ENCODE data around the gene ACAT2.

Gene ACAT2

DNA sequence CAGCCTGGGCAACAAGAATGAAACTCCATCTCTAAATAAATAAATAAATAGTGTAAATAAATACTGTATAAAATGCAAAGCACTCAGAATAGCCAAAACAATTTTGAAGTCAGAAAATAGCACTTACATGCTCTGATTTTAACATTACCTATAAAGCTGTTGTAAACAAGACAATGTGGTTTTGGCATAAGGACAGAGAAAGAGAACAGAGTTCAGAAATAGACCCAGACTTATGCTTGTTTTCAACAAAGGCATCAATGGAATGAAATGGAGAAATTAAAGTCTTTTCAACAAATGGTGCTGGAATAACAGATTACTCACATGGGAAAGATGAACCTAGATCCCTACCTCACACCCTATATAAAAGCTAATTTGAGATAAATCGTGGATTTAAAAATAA is 10.4 kb downstream of the ACAT2 start:
- TF ChIP-seq, protein P1, sequence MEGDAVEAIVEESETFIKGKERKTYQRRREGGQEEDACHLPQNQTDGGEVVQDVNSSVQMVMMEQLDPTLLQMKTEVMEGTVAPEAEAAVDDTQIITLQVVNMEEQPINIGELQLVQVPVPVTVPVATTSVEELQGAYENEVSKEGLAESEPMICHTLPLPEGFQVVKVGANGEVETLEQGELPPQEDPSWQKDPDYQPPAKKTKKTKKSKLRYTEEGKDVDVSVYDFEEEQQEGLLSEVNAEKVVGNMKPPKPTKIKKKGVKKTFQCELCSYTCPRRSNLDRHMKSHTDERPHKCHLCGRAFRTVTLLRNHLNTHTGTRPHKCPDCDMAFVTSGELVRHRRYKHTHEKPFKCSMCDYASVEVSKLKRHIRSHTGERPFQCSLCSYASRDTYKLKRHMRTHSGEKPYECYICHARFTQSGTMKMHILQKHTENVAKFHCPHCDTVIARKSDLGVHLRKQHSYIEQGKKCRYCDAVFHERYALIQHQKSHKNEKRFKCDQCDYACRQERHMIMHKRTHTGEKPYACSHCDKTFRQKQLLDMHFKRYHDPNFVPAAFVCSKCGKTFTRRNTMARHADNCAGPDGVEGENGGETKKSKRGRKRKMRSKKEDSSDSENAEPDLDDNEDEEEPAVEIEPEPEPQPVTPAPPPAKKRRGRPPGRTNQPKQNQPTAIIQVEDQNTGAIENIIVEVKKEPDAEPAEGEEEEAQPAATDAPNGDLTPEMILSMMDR (IDR thresholded peaks at IDR 0.05): no peak

- TF ChIP-seq, protein P1 (IDR thresholded peaks at IDR 0.05): no peak
Measured at GRCh38 chr6:159777240-159777904, 15.5 kb downstream of the ACAT2 start.

DNA sequence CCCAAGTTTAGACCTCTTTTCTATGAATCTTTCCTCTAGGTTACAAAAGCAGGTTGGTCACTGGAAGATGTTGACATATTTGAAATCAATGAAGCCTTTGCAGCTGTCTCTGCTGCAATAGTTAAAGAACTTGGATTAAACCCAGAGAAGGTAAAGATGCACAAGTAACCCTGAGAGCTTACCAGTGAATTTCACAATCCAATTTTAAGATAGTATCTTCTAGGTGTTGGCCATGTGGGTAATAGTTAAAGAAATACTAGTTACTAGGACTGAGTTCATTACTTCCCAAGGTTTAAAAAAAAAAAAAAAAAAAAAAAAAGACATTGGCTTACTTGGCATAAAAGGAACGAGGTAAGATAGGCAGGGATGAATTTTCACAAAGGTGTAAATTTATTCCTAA is 16.3 kb downstream of the ACAT2 start:
- TF ChIP-seq, protein P1 (IDR thresholded peaks at IDR 0.05): no peak

DNA sequence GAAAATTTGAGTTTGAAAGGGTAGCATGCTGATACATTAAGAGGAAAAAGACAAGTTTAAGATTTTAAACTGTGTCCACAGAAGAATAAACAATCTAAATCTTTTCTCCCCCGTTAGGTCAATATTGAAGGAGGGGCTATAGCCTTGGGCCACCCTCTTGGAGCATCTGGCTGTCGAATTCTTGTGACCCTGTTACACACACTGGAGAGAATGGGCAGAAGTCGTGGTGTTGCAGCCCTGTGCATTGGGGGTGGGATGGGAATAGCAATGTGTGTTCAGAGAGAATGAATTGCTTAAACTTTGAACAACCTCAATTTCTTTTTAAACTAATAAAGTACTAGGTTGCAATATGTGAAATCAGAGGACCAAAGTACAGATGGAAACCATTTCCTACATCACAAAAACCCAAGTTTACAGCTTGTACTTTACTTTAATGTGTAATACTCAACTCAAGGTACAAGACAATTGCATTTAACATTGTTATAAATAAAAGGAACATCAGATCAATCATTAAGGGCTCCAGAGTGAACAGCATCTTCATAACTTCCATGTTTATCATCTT is 16.8 kb downstream of the ACAT2 start:
- TF ChIP-seq, protein P1 (IDR thresholded peaks at IDR 0.05): no peak

DNA sequence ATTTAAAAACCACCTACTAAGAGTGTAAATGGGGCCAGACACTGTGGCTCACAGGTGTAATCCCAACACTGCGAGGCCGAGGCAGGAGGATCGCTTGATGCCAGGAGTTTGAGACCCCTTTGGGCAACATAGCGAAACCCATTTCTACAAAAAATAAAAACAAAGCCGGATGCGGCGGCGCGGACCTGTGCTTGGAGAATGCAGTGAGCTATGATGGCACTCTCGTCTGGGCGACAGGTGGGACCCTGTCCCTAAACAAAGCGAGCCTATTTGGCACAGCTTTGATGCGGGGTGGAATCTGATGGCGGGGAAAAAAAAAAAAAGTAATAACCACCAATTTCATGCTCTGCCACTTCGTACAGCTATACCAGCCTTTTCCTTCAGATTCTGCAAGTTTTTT is 26.4 kb downstream of the ACAT2 start:
- TF ChIP-seq, protein P1 (IDR thresholded peaks at IDR 0.05): no peak

DNA sequence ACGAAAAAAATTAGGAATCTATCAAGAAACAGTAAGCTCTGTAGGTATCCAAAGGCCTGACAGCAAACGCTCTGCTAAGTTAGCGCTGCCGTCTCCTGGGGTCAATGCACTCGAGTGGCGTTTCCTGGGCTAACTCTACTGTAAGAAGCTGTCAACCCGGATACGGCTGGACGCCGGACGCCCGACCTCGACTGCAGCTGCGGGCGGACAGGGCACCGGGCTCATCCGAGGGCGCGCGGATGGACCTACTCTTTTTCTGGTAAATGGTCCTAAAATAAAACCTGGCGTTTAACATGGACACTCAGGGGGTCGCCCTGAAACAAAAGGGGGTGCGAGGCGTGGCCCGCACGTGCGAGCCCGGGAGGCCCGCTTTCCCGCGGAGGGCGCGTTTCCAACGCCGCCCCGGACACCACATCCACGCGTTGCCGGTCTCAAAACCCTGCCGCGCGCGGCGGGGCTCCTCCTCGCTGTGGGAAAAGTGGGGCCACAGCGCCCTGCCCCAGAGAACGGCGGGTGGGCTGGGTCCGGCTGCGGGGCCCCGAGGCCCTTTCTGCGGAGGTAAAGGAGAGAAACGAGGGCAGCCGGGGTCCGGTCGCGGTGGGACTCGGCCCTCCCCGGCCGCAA is 27.0 kb downstream of the ACAT2 start:
- TF ChIP-seq, protein P1 (IDR thresholded peaks at IDR 0.05): no peak

DNA sequence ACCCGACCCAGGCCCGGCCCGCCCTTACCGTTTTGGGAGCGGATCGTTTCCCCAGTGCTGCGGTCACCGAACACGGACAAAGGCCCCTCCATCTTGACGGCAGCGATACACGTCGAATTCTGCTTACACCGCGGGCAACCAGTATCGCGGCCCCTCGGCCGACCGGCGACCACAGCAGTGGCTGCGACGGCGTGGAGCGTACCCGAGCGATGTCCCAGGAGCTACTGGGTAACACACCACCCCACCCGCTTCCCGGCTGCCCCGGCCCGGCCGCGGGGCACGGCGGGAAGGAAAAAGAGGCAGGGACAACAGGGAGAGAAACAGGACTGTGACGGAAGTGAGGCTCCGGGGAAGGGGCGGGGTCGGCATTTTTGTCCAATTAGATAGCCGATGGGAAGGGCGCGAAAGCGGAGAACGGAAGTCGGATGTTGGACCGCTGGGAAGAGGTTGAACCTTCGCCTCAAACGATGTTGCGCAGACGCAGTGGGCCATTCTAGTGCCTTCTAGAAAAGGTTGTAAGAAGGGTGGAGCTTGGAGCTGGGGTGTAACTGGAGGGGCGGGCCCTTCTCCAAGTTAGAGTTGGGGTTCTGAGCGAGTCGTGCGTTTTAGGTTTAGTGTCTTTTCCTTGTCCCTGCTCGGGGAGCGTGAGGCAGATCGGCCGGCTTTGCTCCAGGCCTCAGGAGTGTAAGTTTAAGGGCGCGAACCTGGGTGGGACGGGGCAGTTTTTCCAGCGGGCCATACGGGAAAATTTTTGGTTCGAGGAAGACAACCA is 27.7 kb downstream of the ACAT2 start, which contains the start of gene TCP1:
Gene TCP1, minus strand, starts transcription at position 226 of the 772 bp plus-strand sequence. Its CDS starts 134 bp downstream, at position 92.
- TF ChIP-seq, protein P1 (IDR thresholded peaks at IDR 0.05): no peak

All from LNCAP (cell line).